ENCODE results near the gene DLL3.
"Not testable (repeated sequence)": the region's sequence is repeated elsewhere in the genome, so short reads cannot be mapped to it uniquely, and the experiment has no call there.

DLL3 gene, protein sequence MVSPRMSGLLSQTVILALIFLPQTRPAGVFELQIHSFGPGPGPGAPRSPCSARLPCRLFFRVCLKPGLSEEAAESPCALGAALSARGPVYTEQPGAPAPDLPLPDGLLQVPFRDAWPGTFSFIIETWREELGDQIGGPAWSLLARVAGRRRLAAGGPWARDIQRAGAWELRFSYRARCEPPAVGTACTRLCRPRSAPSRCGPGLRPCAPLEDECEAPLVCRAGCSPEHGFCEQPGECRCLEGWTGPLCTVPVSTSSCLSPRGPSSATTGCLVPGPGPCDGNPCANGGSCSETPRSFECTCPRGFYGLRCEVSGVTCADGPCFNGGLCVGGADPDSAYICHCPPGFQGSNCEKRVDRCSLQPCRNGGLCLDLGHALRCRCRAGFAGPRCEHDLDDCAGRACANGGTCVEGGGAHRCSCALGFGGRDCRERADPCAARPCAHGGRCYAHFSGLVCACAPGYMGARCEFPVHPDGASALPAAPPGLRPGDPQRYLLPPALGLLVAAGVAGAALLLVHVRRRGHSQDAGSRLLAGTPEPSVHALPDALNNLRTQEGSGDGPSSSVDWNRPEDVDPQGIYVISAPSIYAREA

DNA sequence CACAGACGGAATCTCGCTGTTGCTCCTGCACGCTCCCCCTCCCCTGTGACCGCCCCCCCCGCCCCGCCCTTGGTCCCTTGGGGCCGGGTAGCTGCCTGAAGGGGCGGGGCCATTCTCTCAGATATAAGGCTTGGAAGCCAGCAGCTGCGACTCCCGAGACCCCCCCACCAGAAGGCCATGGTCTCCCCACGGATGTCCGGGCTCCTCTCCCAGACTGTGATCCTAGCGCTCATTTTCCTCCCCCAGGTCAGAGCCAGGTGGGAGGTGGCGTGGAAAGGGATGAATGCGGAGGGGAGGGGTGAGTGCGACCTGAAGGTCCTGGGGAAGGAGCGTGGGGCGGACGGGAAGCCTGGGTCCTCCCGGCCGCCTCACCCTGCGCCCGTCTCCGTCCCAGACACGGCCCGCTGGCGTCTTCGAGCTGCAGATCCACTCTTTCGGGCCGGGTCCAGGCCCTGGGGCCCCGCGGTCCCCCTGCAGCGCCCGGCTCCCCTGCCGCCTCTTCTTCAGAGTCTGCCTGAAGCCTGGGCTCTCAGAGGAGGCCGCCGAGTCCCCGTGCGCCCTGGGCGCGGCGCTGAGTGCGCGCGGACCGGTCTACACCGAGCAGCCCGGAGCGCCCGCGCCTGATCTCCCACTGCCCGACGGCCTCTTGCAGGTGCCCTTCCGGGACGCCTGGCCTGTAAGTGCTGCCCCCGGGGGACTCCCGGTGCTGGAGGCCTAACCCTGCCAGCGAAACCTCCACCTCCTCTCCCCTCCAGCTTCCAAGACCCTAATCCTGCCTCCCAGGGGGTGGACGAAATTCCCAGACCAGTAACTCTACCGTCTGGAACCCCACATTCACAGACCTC, at the start of gene DLL3:
Gene DLL3, plus strand, starts transcription at position 150 of the 845 bp plus-strand sequence. Its CDS starts 28 bp downstream, at position 178.
- FAIRE-seq = no peak

DNA sequence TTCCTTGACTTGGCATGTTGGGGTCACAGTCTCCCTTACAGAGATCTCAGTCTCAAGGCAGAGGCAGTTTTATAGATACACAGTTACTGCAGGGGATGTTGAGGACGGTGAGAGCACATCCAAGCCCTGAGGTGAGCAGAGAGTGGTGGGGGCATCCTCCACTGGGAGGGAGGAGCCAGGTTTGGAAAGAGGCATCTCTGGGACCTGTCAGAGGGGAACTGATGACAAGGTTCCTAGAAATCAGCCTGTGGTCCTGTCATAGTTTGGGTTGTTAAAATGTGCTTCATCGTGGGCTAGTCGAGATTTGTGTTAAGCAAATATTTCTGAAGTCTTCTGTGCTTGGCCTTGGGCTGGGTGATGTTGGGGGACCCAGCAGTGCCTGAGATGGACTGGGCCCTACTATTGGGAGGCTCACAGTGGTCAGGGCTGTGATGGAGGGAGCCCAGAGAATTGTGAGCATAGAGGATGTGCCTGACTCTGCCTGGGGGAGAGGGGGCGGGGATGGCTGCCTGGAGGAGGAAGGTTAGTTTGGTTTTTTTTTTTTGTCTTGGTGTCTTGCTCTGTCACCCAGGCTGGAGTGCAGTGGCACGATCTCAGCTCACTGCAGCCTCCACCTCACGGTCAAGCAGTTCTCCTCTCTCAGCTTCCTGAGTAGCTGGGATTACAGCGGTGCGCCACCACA, 49.5 kb upstream of the DLL3 start:
- FAIRE-seq = no peak

DNA sequence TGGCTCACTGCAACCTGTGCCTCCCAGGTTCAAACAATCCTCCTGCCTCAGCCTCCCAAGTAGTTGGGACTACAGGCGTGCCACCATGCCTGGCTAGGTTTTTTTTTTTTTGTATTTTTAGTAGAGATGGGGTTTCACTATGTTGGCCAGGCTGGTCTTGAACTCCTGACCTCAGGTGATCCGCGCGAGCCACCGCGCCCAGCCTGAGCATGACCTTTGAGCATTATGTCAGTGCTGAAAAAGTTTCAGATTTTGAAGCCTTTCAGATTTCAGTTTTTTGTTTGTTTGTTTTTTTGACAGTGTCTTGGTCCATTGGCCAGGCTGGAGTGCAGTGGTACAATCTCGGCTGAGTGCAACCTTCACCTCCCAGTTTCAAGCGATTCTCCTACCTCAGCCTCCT, 47.5 kb upstream of the DLL3 start:
- FAIRE-seq = not testable (repeated sequence)

DNA sequence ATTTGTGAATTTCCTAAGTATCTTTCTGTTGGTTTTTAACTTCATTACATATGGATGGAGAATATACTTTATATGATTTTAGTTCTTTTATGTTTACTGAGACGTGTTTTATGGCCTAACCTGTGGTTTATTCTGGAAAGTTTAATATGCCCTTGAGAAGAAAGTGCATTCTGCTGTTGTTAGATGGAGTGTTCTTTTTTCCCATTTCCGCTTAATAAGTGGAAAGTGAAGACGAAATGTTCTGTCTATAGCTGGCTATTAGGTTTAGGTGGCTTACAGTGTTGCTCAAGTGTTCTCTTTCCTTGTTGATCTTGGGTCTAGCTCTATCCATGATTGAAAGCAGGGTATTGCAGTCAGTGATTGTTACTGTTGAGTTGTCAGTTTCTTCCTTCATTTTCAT, 35.3 kb upstream of the DLL3 start:
- no peak for FAIRE-seq

DNA sequence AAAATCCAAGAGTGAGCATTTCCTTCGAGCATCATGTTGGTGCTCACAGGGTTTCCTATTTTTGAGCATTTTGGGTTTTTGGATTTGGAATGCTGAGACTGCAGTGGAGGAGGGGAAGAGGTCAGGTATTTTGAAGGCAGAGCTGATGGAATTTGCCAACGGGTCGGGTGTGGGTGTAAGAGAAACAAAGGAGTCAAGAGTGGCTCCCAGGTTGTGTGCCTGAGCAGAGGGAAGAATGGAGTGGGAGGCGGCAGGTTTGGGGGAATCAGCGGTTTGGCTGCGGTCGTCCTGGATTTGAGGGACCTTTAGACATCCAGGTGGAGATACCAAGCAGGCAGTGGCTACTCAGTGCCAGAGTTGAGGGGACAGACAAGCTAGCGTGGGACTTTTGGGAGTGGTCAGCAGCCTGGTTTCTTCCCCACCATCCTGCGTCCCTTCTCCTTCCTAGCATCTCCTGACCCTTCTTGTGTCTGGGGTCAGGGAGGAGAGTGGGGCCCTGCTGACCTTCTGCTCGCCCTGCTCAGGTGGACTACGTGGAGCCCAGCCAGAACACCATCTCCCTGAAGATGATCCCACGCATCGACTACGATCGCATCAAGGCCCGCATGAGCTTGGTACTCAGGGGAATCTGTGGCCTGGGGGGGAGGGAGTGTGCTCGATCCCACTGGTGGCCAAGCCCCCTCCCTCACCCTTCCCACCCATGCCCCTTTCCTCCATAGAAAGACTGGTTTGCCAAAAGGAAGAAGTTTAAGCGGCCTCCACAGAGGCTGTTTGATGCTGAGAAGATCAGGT, 32.6 kb upstream of the DLL3 start:
- no peak for FAIRE-seq

DNA sequence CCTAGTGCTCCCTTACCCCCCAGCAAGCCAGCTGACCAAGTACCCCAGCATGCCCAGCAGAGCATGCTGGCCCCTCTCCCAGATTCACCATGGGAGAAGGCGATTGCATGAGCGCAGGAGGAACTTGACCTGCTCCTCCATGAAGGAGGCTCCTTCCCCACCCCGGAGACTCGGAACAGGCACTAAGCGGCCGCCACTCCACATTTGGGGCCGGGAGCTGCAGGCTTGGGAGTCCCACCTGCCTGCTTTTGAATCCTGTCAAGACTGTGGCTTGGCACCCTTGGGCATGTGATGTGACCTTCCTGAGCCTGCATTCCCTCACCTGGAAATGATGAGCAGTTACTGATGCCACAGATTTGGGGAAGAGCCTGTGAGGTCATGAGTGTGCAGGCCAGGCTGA, 30.8 kb upstream of the DLL3 start:
- no peak for FAIRE-seq

DNA sequence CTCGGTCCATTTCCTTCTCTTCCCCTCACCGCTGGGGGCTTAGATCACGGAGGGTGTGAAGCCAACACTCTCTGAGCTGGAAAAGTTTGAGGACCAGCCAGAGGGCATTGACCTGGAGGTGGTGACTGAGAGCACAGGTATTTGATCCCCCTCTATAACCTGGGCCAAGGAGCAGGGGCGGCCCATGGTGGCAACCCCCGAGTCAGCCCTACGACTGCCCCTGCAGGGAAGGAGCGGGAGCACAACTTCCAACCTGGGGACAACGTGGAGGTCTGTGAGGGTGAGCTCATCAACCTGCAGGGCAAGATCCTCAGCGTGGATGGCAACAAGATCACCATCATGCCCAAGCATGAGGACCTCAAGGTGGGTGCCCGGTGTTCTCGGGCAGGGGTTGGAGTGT, 29.7 kb upstream of the DLL3 start:
- FAIRE-seq = no peak

DNA sequence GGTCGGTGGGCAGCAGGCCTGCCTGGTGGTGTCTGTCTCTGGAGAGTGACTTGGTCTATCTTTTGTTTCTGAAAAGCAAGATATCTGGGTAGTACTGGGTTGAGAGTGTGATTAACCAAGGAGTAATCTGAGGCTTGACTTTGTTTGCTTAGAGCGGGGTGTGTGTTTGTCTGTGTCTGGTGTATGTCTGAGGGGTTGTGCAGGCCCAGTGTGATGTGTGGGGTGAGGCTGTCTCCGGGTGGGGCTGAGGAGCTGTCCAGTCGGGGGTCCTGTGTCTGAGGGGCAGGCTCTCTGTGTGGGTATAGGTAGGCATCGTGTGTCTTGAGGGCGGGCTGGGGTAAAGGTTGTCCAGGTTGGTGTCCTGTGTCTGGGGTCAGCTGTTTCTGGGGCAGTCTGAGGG, 29.2 kb upstream of the DLL3 start:
- FAIRE-seq = no peak

DNA sequence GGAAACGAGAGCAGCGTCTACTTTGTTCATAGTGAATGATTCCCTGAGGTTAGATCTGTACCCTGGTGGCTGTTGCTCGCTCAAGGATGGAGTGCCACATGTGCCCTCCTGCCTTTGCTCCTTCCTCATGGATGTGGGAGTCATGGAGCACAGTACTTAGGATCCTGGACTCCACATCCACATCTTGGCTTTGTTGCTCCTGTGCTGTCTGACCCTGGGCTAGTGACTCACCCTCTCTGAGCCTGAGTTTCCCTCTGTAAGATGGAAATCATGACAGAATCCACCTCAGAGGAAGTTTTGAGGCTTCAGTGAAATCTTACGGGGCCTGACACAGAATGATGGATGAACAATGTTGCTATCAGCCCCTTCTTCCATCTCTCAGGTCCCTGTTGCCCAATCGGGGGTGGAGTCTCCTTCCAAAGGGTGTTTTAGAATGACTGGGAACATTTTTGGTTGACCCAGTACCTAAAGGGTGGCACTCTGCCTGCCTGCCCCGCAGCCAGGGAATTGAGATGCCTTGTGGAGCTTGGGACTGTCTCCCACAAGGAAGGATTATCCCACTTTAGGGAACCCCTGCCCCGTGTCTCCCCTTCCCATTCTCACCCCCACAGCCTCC, 27.9 kb upstream of the DLL3 start:
- FAIRE-seq = no peak

DNA sequence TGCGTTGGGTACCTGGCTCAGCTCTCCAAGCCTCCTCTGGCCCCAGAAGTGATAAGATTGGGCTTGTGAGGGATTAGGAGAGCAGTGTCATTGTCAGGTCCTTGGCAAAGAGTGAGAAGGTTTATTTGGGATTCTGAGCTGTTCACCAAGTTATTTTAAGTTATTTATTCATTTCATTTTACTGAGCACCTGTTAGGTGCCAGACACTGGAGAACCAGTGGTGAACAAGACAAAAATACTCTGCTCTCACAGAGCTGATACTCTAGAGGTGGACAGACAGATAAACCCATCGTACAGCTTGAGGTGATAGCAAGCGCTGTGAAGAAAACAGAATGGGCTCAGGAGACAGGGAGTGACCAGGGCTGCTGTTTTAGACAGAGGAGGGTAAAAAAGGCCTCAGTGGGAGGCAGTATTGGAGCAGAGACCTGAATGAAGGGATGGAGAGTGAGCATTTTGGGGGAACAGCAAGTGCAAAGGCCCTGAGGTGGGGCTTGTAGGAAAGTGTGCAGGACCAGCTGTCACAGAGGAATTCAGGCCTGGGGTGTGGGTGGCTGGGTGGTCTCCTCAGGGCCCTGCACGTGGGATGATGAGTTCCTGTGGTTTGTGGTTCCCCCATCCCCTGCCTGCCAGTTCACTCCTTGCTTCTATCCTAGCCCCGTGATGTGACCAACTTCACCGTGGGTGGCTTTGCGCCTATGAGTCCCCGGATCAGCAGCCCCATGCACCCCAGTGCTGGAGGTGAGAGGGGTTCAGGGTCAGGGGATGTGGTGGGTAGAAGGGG, 26.8 kb upstream of the DLL3 start:
- FAIRE-seq = no peak

DNA sequence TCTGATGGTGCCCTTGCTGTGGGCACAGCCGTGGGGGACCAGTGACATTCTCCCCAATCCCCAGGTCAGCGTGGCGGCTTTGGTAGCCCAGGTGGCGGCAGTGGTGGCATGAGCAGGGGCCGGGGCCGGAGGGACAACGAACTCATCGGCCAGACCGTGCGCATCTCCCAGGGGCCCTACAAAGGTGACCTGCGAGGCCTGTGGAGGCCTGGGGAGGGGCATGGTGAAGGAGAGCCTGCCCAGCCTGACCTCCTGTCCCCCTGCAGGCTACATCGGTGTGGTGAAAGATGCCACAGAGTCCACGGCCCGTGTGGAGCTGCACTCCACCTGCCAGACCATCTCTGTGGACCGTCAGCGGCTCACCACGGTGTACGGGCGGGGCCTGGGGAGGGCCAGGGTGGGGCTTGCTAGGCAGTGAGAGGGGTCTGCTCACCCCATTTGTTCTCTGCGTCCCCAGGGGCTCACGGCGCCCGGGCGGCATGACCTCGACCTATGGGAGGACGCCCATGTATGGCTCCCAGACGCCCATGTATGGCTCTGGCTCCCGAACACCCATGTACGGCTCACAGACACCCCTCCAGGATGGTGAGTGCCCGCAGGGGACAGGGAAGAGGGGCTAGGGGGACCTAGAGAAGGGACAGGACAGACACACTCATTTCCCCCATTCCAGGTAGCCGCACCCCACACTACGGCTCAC, 25.9 kb upstream of the DLL3 start:
- no peak for FAIRE-seq

DNA sequence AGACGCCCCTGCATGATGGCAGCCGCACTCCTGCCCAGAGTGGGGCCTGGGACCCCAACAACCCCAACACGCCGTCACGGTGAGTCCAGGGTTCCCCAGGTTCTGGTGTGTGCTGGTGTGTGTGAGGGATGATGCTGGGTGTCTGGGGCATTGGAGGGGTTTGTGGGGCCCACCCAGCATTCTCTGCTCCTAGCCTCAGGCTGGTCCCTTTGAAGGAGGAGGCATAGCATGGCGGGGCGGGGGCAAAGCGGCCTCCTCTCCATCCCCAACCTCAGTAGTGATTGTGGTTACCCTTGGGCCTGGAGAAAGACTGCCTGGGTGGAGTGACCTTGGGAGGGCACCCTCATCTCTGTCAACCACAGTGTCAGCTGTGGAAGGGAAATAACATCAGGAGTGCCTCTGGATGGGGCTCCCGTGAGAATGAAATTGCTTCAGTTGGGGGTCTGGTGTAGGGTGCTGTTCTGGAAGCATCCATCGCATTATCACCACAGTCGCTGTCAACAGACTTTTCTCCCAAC, 25.2 kb upstream of the DLL3 start:
- FAIRE-seq = no peak

DNA sequence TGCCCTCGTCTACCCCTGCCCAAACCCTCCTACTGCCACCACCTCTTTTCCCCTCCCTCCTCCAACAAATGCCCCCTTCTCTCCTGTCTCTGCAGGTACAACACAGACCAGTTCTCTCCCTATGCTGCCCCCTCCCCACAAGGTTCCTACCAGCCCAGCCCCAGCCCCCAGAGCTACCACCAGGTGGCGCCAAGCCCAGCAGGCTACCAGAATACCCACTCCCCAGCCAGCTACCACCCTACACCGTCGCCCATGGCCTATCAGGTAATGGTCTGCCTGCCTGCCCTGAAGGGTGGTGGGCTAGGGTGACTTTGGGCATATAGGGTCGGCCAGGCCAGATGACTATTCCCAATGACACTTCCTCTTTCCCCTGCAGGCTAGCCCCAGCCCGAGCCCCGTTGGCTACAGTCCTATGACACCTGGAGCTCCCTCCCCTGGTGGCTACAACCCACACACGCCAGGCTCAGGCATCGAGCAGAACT, 24.6 kb upstream of the DLL3 start:
- FAIRE-seq = no peak

DNA sequence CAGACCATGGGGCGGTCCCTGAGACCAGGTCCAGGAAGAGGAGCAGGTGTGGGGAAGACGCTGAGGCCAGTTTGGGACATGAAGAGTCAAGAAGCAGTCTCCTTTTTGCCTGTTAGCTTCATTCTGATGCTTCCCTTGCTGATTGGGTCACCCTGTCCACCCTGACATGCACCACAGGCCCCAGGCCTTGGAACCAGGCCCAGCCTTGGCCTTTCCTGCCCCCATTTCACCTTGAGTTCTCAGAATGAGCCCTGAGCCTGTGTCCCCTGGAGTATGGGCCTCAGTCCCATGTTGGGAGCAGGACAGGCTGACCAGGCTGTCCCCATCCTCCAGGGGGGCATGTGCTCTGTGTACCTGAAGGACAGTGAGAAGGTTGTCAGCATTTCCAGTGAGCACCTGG, 23.0 kb upstream of the DLL3 start:
- FAIRE-seq = no peak

DNA sequence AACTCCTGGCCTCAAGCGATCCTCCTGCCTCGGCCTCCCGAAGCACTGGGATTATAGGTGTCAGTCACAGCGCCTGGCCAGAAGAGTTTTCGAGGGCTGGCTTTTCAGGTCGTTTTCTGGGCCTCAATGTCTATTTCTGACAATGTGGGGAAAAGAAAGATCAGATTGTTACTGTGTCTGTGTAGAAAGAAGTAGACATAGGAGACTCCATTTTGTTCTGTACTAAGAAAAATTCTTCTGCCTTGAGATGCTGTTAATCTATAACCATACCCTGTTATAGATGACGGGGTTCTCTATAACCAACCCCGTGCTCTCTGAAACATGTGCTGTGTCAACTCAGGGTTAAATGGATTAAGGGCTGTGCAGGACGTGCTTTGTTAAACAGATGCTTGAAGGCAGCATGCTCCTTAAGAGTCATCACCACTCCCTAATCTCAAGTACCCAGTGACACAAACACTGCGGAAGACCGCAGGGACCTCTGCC, 19.4 kb upstream of the DLL3 start:
- not testable (repeated sequence) for FAIRE-seq

DNA sequence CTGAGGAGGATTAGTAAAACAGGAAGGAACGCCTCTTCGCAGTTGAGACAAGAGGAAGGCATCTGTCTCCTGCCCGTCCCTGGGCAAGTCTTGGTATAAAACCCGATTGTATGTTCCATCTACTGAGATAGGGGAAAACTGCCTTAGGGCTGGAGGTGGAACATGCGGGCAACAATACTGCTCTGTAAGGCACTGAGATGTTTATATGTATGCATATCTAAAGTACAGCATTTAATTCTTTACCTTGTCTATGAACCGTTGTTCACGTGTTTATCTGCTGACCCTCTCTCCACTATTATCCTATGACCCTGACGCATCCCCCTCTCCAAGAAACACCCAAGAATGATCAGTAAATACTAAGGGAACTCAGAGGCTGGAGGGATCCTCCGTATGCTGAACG, 18.8 kb upstream of the DLL3 start:
- FAIRE-seq = no peak

DNA sequence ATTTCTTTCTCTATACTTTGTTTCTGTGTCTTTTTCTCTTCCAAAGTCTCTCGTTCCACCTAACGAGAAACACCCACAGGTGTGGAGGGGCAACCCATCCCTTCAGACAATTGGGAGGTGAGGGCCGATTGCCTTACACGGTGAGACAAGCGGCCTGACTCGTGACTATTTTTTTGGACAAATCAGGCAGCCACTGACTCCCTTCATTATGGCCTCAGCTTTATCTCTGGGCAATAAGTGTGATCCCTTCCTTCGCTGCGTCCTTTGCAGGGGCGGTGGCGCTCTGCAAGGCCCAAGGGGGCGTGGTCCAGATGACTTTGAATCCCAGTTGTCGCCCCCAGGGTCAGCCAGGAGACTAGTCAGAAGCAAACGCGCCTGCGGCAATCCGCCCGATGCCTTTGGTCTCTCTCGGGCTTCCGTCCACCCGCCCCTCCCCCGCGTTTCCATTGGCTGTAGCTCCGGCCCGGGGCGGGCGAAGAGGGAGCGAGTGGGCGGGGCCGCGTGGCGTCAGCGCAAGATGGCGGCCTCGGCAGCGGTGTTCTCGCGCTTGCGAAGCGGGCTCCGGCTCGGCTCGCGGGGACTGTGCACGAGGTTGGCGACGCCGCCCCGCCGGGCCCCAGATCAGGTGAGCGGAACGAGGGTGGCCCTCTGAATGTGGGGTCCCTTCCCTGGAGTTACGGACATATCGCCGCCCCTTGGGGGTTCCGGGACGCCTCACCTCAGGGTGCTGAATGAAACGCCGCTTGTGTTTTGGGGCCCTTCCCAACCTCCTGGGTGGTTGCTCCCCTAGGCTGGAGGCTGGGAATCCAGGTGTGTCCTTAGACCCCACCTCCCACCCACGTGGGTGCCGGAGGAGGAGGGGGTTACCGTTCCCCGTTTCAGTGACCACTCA, 18.2 kb upstream of the DLL3 start, which contains the start of gene TIMM50:
Gene TIMM50, plus strand, starts transcription at position 502 of the 892 bp plus-strand sequence. Its CDS starts 16 bp downstream, at position 518.
- FAIRE-seq = no peak

DNA sequence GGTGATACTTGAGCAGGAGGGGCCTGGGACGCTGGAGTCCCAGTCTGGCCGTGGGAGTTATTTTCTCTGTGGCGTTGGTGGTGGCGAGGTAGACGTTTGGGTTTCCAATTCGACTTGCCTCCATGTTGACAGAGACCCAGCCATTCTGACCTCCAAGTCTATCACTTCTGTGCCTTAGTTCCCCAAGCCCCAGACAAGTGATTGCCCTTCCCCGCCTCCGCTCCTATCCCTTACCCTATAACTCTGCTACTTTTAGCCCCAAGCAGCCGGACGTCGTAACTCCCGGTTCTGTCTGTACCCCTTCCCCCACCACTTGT, 17.6 kb upstream of the DLL3 start:
- FAIRE-seq = no peak

DNA sequence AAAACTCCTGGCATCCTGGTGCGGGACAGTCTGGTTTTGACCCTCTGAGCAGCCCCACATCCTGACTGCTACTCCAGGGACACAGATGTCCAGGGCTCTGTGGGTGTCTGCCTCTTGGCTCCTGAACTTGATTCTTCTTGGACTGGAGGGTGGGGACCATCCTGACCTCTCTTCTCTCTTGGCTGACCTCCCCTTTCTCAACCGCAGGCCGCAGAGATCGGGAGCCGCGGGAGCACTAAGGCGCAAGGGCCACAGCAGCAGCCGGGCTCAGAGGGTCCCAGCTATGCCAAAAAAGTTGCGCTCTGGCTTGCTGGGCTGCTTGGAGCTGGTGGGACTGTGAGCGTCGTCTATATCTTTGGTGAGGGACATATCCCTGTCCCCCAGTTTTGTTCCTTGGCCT, 17.1 kb upstream of the DLL3 start:
- FAIRE-seq = no peak
